Testis (tissue), 2 donors: ENCODE measurements around the gene ANKRD31.

Experiments
- POLR2A ChIP-seq: fragments of 450-650 bp; IDR thresholded peaks from one replicate; pipeline ENCODE4 v1.6.1; 2017; ENCODE audit warnings: antibody characterized with exemption, mild to moderate bottlenecking, moderate library complexity
- TF ChIP-seq, protein P1 (sequence below), 3 experiments: fragments of 450-650 bp in 2 of 3; fragments of 200-600 bp in 1 of 3; sonication (generic) in 1 of 3; IDR thresholded peaks; one replicate each; pipeline ENCODE4 v1.5.1; 2016 to 2019; ENCODE audit warnings: antibody characterized with exemption in 3 of 3, mild to moderate bottlenecking in 2 of 3, moderate library complexity in 1 of 3

DNA sequence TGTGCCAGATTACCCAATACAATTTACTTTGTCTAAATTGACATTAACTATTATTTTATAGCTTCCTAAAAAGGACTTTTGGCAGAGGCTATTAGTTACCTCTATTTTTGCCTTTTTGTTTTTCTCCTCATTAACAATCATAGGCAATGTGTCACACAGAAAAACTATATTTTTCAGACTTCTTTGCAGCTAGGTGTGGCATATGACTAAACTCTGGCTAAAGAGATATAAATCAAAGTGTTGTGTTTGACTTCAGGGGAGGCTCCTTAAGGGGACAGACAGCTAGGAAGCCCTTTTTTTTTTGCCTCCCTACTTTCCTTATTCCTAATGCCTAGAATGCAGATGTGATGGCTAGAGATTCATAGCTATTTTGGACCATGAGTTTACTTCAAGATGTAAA, 164.6 kb downstream of the ANKRD31 start:
- TF ChIP-seq, protein P1, sequence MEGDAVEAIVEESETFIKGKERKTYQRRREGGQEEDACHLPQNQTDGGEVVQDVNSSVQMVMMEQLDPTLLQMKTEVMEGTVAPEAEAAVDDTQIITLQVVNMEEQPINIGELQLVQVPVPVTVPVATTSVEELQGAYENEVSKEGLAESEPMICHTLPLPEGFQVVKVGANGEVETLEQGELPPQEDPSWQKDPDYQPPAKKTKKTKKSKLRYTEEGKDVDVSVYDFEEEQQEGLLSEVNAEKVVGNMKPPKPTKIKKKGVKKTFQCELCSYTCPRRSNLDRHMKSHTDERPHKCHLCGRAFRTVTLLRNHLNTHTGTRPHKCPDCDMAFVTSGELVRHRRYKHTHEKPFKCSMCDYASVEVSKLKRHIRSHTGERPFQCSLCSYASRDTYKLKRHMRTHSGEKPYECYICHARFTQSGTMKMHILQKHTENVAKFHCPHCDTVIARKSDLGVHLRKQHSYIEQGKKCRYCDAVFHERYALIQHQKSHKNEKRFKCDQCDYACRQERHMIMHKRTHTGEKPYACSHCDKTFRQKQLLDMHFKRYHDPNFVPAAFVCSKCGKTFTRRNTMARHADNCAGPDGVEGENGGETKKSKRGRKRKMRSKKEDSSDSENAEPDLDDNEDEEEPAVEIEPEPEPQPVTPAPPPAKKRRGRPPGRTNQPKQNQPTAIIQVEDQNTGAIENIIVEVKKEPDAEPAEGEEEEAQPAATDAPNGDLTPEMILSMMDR (IDR thresholded peaks at IDR 0.05): no peak
- TF ChIP-seq POLR2A: no peak
